Esophagus (tissue), 2 donors: Measurements from ENCODE around the gene ZNF217. TPM values are rescaled to one million over a fixed set of nuclear protein-coding genes. Genes with fewer than 3 reads are reported as not detected.
"Not testable (repeated sequence)": the region's sequence is repeated elsewhere in the genome, so short reads cannot be mapped to it uniquely, and the experiment has no call there.

Experiments
- H3K27ac ChIP-seq, 2 donors: one replicate each; pipeline ENCODE4 v1.5.1; 2013; ENCODE audit warnings: low read depth in 2 of 2, mild to moderate bottlenecking in 2 of 2, inconsistent platforms in 1 of 2, low read length in 1 of 2, moderate library complexity in 1 of 2
- H3K27me3 ChIP-seq, 2 donors: one replicate each; pipeline ENCODE4 v1.6.1; 2013; ENCODE audit warnings: low read length in 2 of 2, control low read depth in 1 of 2, mild to moderate bottlenecking in 1 of 2; ENCODE audit not compliant: insufficient read depth in 2 of 2, control insufficient read depth in 1 of 2
- H3K36me3 ChIP-seq, 2 donors: one replicate each; pipeline ENCODE4 v1.6.1; 2013; ENCODE audit warnings: low read length in 1 of 2; ENCODE audit not compliant: control insufficient read depth in 2 of 2, insufficient read depth in 2 of 2
- H3K4me1 ChIP-seq, 2 donors: one replicate each; pipeline ENCODE4 v1.6.1; 2013; ENCODE audit warnings: low read length in 1 of 2; ENCODE audit not compliant: control insufficient read depth in 2 of 2, insufficient read depth in 2 of 2
- H3K4me3 ChIP-seq, 2 donors: one replicate each; pipeline ENCODE4 v1.5.1; 2013; ENCODE audit warnings: low read length in 2 of 2, mild to moderate bottlenecking in 2 of 2, low read depth in 1 of 2, moderate library complexity in 1 of 2
- H3K9me3 ChIP-seq, 2 donors: one replicate each; pipeline ENCODE4 v1.6.1; 2013; ENCODE audit warnings: mild to moderate bottlenecking in 2 of 2, low read depth in 1 of 2, low read length in 1 of 2, moderate library complexity in 1 of 2; ENCODE audit not compliant: control insufficient read depth in 2 of 2, insufficient read depth in 1 of 2
- WGBS, 2 donors: extraction: QIAGEN DNeasy Blood & Tissue Kit; methylation state at CpG; one replicate each; pipeline ENCODE4 v1.1.7; 2013; 5-methylcytosine and 5-hydroxymethylcytosine counted together
- polyA plus RNA-seq, 2 donors: library from polyadenylated mRNA; stranded (reverse); fragments of 200-250 nt; gene quantifications; one replicate each; pipeline ENCODE4 v1.2.3, GENCODE V29; 2013
- donor health status: healthy with polysubstance abuse.
- donor health status: Bipolar disorder and iron deficiency.

Gene ZNF217
- polyA plus RNA-seq, 2 donors: 8.2 to 9.0 TPM

- no peaks in the 10 kb centered on the region for H3K27me3 ChIP-seq
- peaks cover 0 to 4% of the 10 kb centered on the region in 2 donors for H3K4me1 ChIP-seq
- H3K36me3 ChIP-seq: no peaks in the 10 kb centered on the region
- peak overlapping the region in 1 of 2 donors; percentile 52 for H3K27ac ChIP-seq
- H3K4me3 ChIP-seq: no peak overlapping the region
- no peaks in the 10 kb centered on the region for H3K9me3 ChIP-seq
- WGBS, 2 donors: 47 to 53% methylated on average over 15 of the region's 15 CpGs
Observed at GRCh38 chr20:53609491-53610445, 16.1 kb upstream of the ZNF217 start.

GRCh38 chr20:53608456-53609452 lies 15.1 kb upstream of the ZNF217 start:
- peak overlapping the region in 1 of 2 donors; percentile 18 for H3K4me3 ChIP-seq
- 55 to 59% methylated on average over 35 of the region's 35 CpGs for WGBS, 2 donors
- H3K27me3 ChIP-seq: no peaks in the 10 kb centered on the region
- H3K27ac ChIP-seq: peak overlapping the region; percentile 14 to 80
- H3K4me1 ChIP-seq: peaks cover 0 to 4% of the 10 kb centered on the region in 2 donors
- H3K9me3 ChIP-seq: no peaks in the 10 kb centered on the region
- H3K36me3 ChIP-seq: no peaks in the 10 kb centered on the region

GRCh38 chr20:53608071-53608455 lies 14.4 kb upstream of the ZNF217 start:
- no peaks in the 10 kb centered on the region for H3K27me3 ChIP-seq
- H3K4me3 ChIP-seq: no peak overlapping the region
- WGBS, 2 donors: 94 to 95% methylated on average over 23 of the region's 23 CpGs
- H3K27ac ChIP-seq: peak overlapping the region; percentile 14 to 80
- H3K36me3 ChIP-seq: no peaks in the 10 kb centered on the region
- H3K9me3 ChIP-seq: no peaks in the 10 kb centered on the region
- peaks cover 0 to 4% of the 10 kb centered on the region in 2 donors for H3K4me1 ChIP-seq

- 96 to 97% methylated on average over 8 of the region's 8 CpGs for whole genome bisulfite sequencing, 2 donors
- Histone ChIP-seq H3K4me3 (no peak overlapping the region), H3K27ac (no peak overlapping the region), H3K27me3 (no peaks in the 10 kb centered on the region), H3K36me3 (no peaks in the 10 kb centered on the region), H3K4me1 (peaks cover 0 to 4% of the 10 kb centered on the region in 2 donors), H3K9me3 (no peaks in the 10 kb centered on the region)
Observed at GRCh38 chr20:53606364-53606985, 12.8 kb upstream of the ZNF217 start.

- not testable (repeated sequence) for H3K27ac ChIP-seq, H3K36me3 ChIP-seq, H3K27me3 ChIP-seq, H3K4me3 ChIP-seq, H3K4me1 ChIP-seq, H3K9me3 ChIP-seq
- 97 to 98% methylated on average over 5 of the region's 5 CpGs for WGBS, 2 donors
Observed at GRCh38 chr20:53605401-53605800, 11.8 kb upstream of the ZNF217 start.

- 94 to 98% methylated on average over 1 to 4 of the region's 5 CpGs for WGBS, 2 donors
- not testable (repeated sequence) for H3K4me1 ChIP-seq, H3K36me3 ChIP-seq, H3K27me3 ChIP-seq, H3K4me3 ChIP-seq, H3K9me3 ChIP-seq, H3K27ac ChIP-seq
Observed at GRCh38 chr20:53604846-53605245, 11.2 kb upstream of the ZNF217 start.

- H3K9me3 ChIP-seq: no peaks in the 10 kb centered on the region
- 99 to 100% methylated on average over 1 of the region's 1 CpG for WGBS, 2 donors
- H3K4me1 ChIP-seq: peaks cover 0 to 10% of the 10 kb centered on the region in 2 donors
- H3K27ac ChIP-seq: no peak overlapping the region
- no peaks in the 10 kb centered on the region for H3K27me3 ChIP-seq
- no peaks in the 10 kb centered on the region for H3K36me3 ChIP-seq
- no peak overlapping the region for H3K4me3 ChIP-seq
Observed at GRCh38 chr20:53602661-53603060, 9.0 kb upstream of the ZNF217 start.

- Histone ChIP-seq H3K27me3 (no peaks in the 10 kb centered on the region), H3K9me3 (no peaks in the 10 kb centered on the region), H3K4me1 (peaks cover 0 to 10% of the 10 kb centered on the region in 2 donors), H3K27ac (no peak overlapping the region), H3K36me3 (no peaks in the 10 kb centered on the region), H3K4me3 (no peak overlapping the region)
- 89 to 90% methylated on average over 13 of the region's 13 CpGs for WGBS, 2 donors
Observed at GRCh38 chr20:53599910-53600632, 6.4 kb upstream of the ZNF217 start.
